GM21528 (cell line): ENCODE data around the gene PLXNB1.
"Not testable (repeated sequence)": the region's sequence is repeated elsewhere in the genome, so short reads cannot be mapped to it uniquely, and the experiment has no call there.

Source experiments
- ATAC-seq: cut with Tn5 transposase; IDR thresholded peaks from one replicate; pipeline ENCODE4 v1.9.1; 2021; ENCODE audit warnings: mild to moderate bottlenecking, moderate library complexity; ENCODE audit not compliant: unreplicated experiment, low FRiP score

PLXNB1 gene

GRCh38 chr3:48409291-48410201 lies 20.3 kb downstream of the PLXNB1 start:
- ATAC-seq: no peak

- ATAC-seq: no peak
These were observed 21.0 kb downstream of the PLXNB1 start for GRCh38 chr3:48408823-48409281.

- no peak for ATAC-seq
These were observed 22.3 kb downstream of the PLXNB1 start for GRCh38 chr3:48407542-48408099.

GRCh38 chr3:48406443-48407431 lies 23.1 kb downstream of the PLXNB1 start:
- no peak for ATAC-seq

GRCh38 chr3:48405971-48406370 lies 23.9 kb downstream of the PLXNB1 start:
- no peak for ATAC-seq

- no peak for ATAC-seq
These were observed 24.5 kb downstream of the PLXNB1 start for GRCh38 chr3:48405343-48405881.

GRCh38 chr3:48404440-48405342 lies 25.2 kb downstream of the PLXNB1 start:
- ATAC-seq: no peak

GRCh38 chr3:48403533-48404439 lies 26.1 kb downstream of the PLXNB1 start:
- no peak for ATAC-seq

GRCh38 chr3:48402907-48403306 lies 27.0 kb downstream of the PLXNB1 start:
- no peak for ATAC-seq

GRCh38 chr3:48402281-48402732 lies 27.6 kb downstream of the PLXNB1 start:
- no peak for ATAC-seq

GRCh38 chr3:48401434-48401901 lies 28.4 kb downstream of the PLXNB1 start:
- not testable (repeated sequence) for ATAC-seq

- no peak for ATAC-seq
These were observed 29.0 kb downstream of the PLXNB1 start for GRCh38 chr3:48400824-48401433.

GRCh38 chr3:48399387-48400172 lies 30.3 kb downstream of the PLXNB1 start:
- ATAC-seq: no peak

GRCh38 chr3:48398701-48399386 lies 31.0 kb downstream of the PLXNB1 start:
- no peak for ATAC-seq

GRCh38 chr3:48397767-48398681 lies 31.9 kb downstream of the PLXNB1 start:
- no peak for ATAC-seq
